NCI-H446 (cell line): Measurements from ENCODE around the gene BATF3.
A peak's percentile ranks its signal among the peaks of the same experiment; 100 is the strongest.

Source experiments
- DNase-seq, 2 experiments: peaks; one replicate each; lab custom pipeline; 2025; lab: John Stamatoyannopoulos, UW

Gene BATF3

DNA sequence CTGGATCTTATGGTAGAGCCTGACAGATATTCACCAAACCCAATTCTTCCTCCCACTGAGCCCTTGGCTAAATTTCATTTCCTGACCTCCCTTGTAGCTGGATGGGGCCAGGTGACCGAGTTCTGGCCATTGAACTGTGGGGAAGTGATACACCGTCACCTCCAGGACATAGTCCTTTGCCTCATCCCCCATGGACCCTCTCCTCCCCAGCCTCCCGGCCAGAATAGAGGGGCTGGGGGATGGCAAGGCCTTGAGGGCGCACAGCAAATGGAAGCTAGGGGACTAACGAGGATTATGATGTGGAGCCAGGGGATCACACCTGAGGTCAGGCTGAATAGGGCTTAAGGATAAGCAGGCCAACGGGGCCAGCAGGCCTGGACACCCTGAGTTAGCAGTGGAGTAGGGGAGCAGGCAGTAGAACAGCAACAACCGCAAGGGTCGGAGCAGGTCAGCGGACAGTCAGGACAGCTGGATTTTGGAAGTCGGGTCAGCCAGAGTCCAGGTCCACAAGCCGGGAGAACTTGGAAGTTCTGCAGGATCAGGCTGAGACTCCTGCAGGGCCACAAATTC, 15.0 kb downstream of the BATF3 start:
- no peak for DNase-seq

- DNase-seq: no peak
Measured at GRCh38 chr1:212684076-212684475, 15.6 kb downstream of the BATF3 start.

- no peak for DNase-seq
Measured at GRCh38 chr1:212683357-212683722, 16.3 kb downstream of the BATF3 start.

- no peak for DNase-seq
Measured at GRCh38 chr1:212680680-212681389, 18.8 kb downstream of the BATF3 start.

DNA sequence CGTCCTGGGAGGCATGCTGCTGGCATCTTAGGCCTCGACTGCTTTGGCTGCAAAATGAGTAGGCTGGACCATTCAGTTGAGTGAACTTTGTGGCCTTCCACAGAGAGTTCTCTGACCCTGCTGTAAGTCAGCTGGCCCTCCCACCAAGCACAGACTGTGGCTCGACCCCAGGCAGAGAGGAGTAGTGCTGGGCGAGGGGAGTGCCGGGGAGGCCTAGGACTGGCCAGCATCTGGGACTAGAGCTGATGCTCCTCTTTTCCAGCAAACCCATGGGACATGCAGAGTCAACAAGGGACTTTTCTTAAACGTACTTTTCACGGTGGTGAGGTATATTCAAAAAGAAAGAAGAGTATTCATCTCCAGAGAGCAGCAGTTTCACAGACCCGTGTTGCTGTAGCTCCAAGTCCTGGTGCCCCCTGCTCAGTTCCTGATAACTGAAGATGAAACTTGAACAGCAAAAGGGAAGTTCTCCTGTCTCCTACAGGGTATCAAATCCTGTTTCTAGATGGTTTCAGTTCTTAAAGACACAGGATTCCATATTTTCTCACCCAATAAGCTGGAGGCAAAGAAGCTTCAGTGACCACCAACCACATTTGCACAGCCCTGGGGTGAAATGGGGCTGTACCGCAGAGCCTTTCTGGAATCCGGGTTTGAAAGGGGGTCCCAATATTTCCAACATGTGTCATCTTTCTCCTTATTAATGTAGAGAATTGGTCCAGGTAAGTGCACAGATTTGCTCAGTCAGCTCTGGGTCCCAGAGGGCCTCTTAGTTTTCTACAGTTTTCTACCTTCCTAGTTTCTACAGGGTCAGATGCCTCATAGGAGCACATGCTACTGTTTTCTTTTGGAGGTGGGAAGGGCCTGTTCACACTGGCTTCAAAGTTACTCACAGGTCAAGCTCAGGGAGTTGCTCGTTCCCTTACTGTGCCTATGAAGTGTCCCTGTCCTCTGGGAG, 20.9 kb downstream of the BATF3 start:
- no peak for DNase-seq

- DNase-seq: no peak
Measured at GRCh38 chr1:212677573-212677972, 22.1 kb downstream of the BATF3 start.

DNA sequence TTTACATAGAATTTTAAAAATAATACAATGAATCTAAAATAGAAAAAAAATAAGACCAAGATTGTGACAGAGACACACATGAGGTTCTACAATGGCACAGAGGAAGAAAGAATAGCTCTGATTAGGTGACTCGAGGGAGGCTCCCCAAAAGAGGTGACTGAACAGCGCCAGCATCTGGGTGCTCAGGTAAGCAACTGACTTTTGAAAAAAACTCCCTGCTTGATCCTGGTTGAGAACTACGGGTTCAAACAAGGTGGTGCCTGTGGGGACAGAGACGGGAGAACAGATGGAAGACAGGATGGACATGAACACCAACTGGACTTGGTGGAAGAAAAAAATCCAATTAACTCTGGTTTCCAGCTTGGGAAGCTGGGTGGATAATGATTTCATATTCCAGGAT, 22.5 kb downstream of the BATF3 start:
- DNase-seq: no peak

DNA sequence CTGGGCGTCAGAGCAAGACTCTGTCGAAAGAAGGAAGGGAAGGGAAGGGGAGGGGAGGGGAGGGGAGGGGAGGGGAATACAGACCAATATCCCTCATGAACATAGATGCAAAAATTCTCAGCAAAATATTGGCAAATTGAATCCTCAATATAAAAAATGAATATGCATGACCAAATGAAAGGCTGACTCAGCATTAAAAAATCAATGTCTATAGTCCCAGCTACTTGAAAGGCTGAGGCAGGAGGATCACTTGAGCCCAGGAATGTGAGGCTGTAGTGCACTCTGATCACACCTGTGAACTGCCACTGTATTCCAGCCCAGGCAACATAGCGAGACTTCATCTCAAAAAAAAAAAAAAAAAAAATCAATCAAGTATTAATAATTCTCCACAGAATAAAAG, 24.0 kb downstream of the BATF3 start:
- no peak for DNase-seq

DNA sequence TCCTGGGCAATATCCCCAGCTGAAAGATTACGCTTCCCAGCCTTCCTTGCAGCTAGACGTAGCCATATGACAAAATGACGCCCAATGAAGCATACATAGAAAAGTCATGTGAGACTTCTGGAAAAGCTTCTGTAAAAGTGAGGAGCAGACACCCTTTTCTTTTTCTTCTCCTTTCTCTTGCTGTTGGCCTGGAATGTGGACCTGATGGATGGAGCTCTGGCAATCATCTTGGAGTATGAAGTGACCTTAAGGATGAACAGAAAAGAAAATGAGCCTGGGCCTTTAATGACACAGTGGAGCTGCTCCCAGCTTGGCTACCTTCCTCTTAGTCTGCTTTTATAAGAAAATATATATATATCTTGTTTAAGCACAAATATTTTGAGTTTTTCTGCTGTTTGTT, 24.8 kb downstream of the BATF3 start:
- DNase-seq: no peak

DNA sequence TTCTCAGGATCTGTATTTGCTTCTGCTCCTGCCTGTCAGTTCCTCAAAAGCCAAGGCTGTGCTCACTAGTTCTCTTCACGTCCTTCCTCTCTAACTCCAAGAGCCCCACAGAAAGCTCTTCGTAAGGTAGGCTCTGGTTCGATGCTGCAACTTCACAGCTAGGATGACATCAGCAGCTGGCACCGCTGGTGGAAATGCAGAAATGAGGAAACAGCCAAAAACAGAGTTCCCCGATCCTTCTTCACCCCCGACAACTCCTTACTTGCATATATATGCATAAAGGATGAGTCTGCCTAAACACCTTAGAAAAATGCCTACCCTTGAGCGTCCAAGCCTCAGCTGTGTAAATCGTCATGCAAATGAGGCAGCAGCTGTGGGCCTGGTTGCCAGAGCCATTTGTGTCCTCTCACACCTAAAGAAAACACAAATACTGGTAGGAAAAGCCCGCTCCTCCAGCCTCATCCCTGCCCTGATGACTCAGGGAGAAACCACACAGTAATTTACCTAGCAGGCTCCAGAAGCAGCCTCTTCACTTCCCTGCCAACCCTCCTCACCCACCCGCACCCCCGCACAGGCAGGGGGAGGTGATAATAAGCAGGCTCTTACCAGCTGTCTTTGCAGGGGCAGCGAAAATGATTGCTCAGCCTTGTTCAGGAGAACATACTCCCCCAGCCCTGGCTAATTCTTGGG, 28.2 kb downstream of the BATF3 start:
- DNase-seq: peak in 1 of 2 experiments; percentile 41

- DNase-seq: no peak
Measured at GRCh38 chr1:212670882-212671281, 28.8 kb downstream of the BATF3 start.

DNA sequence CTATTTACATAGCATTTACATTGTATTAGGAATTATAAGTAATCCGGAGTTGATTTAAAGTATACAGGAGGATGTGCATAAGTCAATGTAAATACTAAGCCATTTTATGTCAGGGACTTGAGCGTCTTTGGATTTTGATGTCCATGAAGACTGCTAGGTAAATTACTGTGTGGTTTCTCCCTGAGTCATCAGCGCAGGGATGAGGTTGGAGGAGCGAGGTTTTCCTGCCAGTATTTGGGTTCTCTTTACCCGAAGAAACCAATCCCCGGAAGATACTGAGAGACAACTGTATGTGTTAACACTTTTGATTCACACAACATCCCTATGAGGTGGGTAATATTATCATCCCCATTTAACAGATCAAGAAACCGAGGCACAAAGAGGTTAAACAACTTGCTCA, 29.3 kb downstream of the BATF3 start:
- DNase-seq: no peak

GRCh38 chr1:212669600-212669999, 30.0 kb downstream of the BATF3 start:
- DNase-seq: no peak

GRCh38 chr1:212669102-212669501, 30.5 kb downstream of the BATF3 start:
- DNase-seq: peak in 1 of 2 experiments; percentile 46

GRCh38 chr1:212668477-212668876, 31.2 kb downstream of the BATF3 start:
- no peak for DNase-seq

GRCh38 chr1:212667223-212668139, 32.2 kb downstream of the BATF3 start:
- DNase-seq: peak in 1 of 2 experiments; percentile 81

- no peak for DNase-seq
Measured at GRCh38 chr1:212666116-212666775, 33.4 kb downstream of the BATF3 start.

DNA sequence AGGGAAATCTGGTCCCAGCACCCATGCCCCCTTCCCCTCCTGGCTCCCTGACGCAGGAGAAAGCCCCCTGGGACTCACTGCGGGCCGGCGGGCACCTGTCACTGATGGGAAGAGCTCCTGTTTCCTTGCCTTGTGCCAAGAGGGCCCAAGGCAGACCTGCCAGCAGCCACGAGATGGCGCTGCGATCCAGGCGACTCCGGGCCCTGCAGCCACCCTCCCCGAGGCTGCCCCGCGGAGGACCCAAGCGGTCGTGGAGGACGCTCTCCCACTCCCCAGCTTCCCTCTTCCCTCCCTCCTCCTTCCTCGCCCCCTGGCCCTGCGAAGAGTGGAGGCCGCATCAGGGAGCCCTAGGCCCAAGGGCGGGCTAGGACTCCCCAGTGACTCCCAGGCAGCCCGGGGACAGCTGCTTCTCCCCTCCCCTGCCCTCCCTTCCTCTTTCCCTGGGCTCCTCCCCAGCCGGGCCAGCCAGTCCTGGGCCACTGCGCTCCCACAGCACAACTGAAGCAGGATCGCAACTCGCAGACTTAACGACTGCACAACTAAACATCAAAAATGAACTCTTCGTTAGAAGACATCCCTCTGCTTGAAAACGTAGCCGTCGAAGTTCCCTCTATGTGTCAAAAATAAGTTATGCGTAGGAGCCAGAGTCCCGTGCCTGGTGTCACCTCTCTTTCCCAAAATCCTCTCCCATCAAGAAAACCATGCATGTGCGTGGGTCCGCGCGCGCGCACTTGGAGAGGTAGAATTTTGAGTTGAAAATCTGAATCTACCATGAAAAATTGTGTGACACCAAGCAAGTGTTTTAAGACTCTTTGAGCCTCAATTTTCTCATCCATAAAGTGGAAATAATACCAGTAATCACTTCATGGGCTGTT, 34.2 kb downstream of the BATF3 start:
- peak; percentile 35 to 69 for DNase-seq

GRCh38 chr1:212664409-212665199, 35.0 kb downstream of the BATF3 start:
- DNase-seq: no peak
